Caco-2 (cell line): ENCODE measurements around the gene FAM234A. TPM values are rescaled to one million over a fixed set of nuclear protein-coding genes. Genes with fewer than 3 reads are reported as not detected.

ENCODE experiments used
- BruUV-seq: library from RNA; stranded (reverse); fragments of 400-500 nt; replicated peaks from 2 replicates; lab custom pipeline; 2021; lab: Mats Ljungman, UMichigan
- CTCF ChIA-PET: fragments of 300-600 bp; sonication (Branson Sonifier 250); formaldehyde crosslinking; loops from one replicate; lab custom pipeline; 2022; ENCODE audit warnings: antibody characterized with exemption; lab: Charles Lee
- POLR2A ChIA-PET: fragments of 300-600 bp; sonication (Branson Sonifier 250); formaldehyde crosslinking; loops from one replicate; lab custom pipeline; 2022; ENCODE audit warnings: antibody characterized with exemption; lab: Charles Lee
- DNase-seq, 2 experiments: peaks; one replicate each; pipeline versions ENCODE4 v3.0.0 to v3.0.0-alpha.2; 2020 to 2022
- H3K27me3 ChIP-seq: replicated peaks from 2 replicates; pipeline ENCODE4 v1.6.0; 2011; ENCODE audit warnings: low read length; ENCODE audit not compliant: control insufficient read depth, insufficient read depth
- H3K36me3 ChIP-seq: 2 replicates; pipeline ENCODE4 v1.5.1; 2011; ENCODE audit warnings: low read length; ENCODE audit not compliant: control insufficient read depth, insufficient read depth
- H3K4me1 ChIP-seq: fragments of 250-450 bp; sonication (Bioruptor Pico); 2 replicates; pipeline ENCODE4 v1.5.1; 2020; ENCODE audit warnings: mild to moderate bottlenecking
- H3K4me3 ChIP-seq: 2 replicates; pipeline ENCODE4 v1.5.1; 2011; ENCODE audit warnings: low read depth, mild to moderate bottlenecking, control low read depth, low read length
- H3K9me3 ChIP-seq: fragments of 250-450 bp; sonication (Bioruptor Pico); 2 replicates; pipeline ENCODE4 v1.5.1; 2020; ENCODE audit warnings: mild to moderate bottlenecking, moderate library complexity
- H3K27ac Mint-ChIP-seq: one replicate; pipeline ENCODE4 v1.8.0; 2022; ENCODE audit warnings: mixed read lengths; ENCODE audit not compliant: unreplicated experiment
- H3K27me3 Mint-ChIP-seq: one replicate; pipeline ENCODE4 v1.8.0; 2022; ENCODE audit warnings: mixed read lengths; ENCODE audit not compliant: insufficient read depth, unreplicated experiment
- H3K36me3 Mint-ChIP-seq: one replicate; pipeline ENCODE4 v1.8.0; 2022; ENCODE audit warnings: mild to moderate bottlenecking, mixed read lengths; ENCODE audit not compliant: insufficient read depth, unreplicated experiment
- H3K4me1 Mint-ChIP-seq: one replicate; pipeline ENCODE4 v1.8.0; 2022; ENCODE audit warnings: low read depth, mixed read lengths; ENCODE audit not compliant: unreplicated experiment
- H3K4me3 Mint-ChIP-seq: one replicate; pipeline ENCODE4 v1.8.0; 2022; ENCODE audit warnings: mild to moderate bottlenecking, moderate library complexity, mixed read lengths; ENCODE audit not compliant: unreplicated experiment
- H3K9me3 Mint-ChIP-seq: one replicate; pipeline ENCODE4 v1.8.0; 2022; ENCODE audit warnings: mixed read lengths; ENCODE audit not compliant: unreplicated experiment
- CTCF ChIP-seq, 2 experiments: fragments of 200-600 bp in 1 of 2; IDR thresholded peaks; 1 replicate in 1 of 2; 2 replicates in 1 of 2; pipeline versions ENCODE4 v1.5.1 to v1.8.0; 2011 to 2022; ENCODE audit warnings: antibody characterized with exemption in 1 of 2, control low read depth in 1 of 2, inconsistent platforms in 1 of 2, low read depth in 1 of 2, low read length in 1 of 2, mild to moderate bottlenecking in 1 of 2, moderate library complexity in 1 of 2; ENCODE audit not compliant: insufficient read depth in 1 of 2, severe bottlenecking in 1 of 2, unreplicated experiment in 1 of 2
- intact Hi-C: fragments of 100-400 bp; cut with micrococcal nuclease; formaldehyde crosslinking; loops from one replicate; pipeline ENCODE4 v1.10.0; 2022; ENCODE audit not compliant: unreplicated experiment
- total RNA-seq: library from RNA; stranded (reverse); gene quantifications from 2 replicates; pipeline ENCODE4 v1.2.3, GENCODE V29; 2022

The FAM234A gene
- total RNA-seq, 1 experiment from 2014 or later: 77.7 TPM

GRCh38 chr16:185691-186090, 48.9 kb upstream of the FAM234A start:
- no peak for TF ChIP-seq CTCF (IDR thresholded peaks at IDR 0.05; ENCODE audit: insufficient read depth in 1 of 2, low read depth in 1 of 2, low read length in 1 of 2, severe bottlenecking in 1 of 2, unreplicated experiment in 1 of 2)
- Mint-ChIP-seq H3K27ac (no peak overlapping the region), H3K4me3 (no peak overlapping the region), H3K27me3 (no peaks in the 10 kb centered on the region), H3K4me1 (no peaks in the 10 kb centered on the region), H3K36me3 (peaks cover 79% of the 10 kb centered on the region), H3K9me3 (no peaks in the 10 kb centered on the region)
- intact Hi-C loops: no loop called here
- Histone ChIP-seq H3K4me3 (no peak overlapping the region), H3K4me1 (no peaks in the 10 kb centered on the region; the same call in 1 of the 2 replicates), H3K9me3 (no peaks in the 10 kb centered on the region), H3K27me3 (no peaks in the 10 kb centered on the region), H3K36me3 (peaks cover 5% of the 10 kb centered on the region; the same call in 1 of the 2 replicates)
- DNase-seq: no peak
- CTCF ChIA-PET: no interaction called here
- no TSS peak for BruUV-seq
- POLR2A ChIA-PET: no interaction called here

- H3K4me1 Mint-ChIP-seq: no peaks in the 10 kb centered on the region
- POLR2A ChIA-PET: no interaction called here
- peaks cover 5% of the 10 kb centered on the region; the same call in 1 of the 2 replicates for H3K36me3 ChIP-seq
Measured at GRCh38 chr16:187330-187729, 47.3 kb upstream of the FAM234A start.

GRCh38 chr16:188674-189073, 45.9 kb upstream of the FAM234A start:
- H3K4me1 ChIP-seq: no peaks in the 10 kb centered on the region
- no TSS peak for BruUV-seq
- no peaks in the 10 kb centered on the region for H3K27me3 ChIP-seq
- Mint-ChIP-seq H3K36me3 (peaks cover 91% of the 10 kb centered on the region), H3K4me3 (no peak overlapping the region), H3K27me3 (no peaks in the 10 kb centered on the region), H3K9me3 (no peaks in the 10 kb centered on the region), H3K4me1 (no peaks in the 10 kb centered on the region), H3K27ac (no peak overlapping the region)
- H3K4me3 ChIP-seq: no peak overlapping the region
- TF ChIP-seq CTCF (IDR thresholded peaks at IDR 0.05; ENCODE audit: insufficient read depth in 1 of 2, low read depth in 1 of 2, low read length in 1 of 2, severe bottlenecking in 1 of 2, unreplicated experiment in 1 of 2): peak in 1 of 2 experiments; percentile 9
- intact Hi-C loops: no loop called here
- H3K36me3 ChIP-seq: peaks cover 7% of the 10 kb centered on the region
- ChIA-PET POLR2A (no interaction called here), CTCF (interaction anchor here (1.0 kb wide), 1 partner anchor 8 kb away, joined by 3 read pairs; the partner anchor contains the start of gene HBQ1)
- no peaks in the 10 kb centered on the region for H3K9me3 ChIP-seq
- DNase-seq: no peak

More at GRCh38 chr16:187330-187729, 47.3 kb upstream of the FAM234A start:
- Histone ChIP-seq H3K9me3 (no peaks in the 10 kb centered on the region), H3K4me1 (no peaks in the 10 kb centered on the region), H3K4me3 (no peak overlapping the region), H3K27me3 (no peaks in the 10 kb centered on the region)
- H3K36me3 Mint-ChIP-seq: peaks cover 81% of the 10 kb centered on the region
- H3K27ac Mint-ChIP-seq: no peak overlapping the region
- intact Hi-C loops: no loop called here
- no TSS peak for BruUV-seq
- CTCF ChIA-PET: no interaction called here
- TF ChIP-seq CTCF (IDR thresholded peaks at IDR 0.05; ENCODE audit: insufficient read depth in 1 of 2, low read depth in 1 of 2, low read length in 1 of 2, severe bottlenecking in 1 of 2, unreplicated experiment in 1 of 2): no peak
- DNase-seq: no peak
- no peak overlapping the region for H3K4me3 Mint-ChIP-seq
- H3K9me3 Mint-ChIP-seq: no peaks in the 10 kb centered on the region
- no peaks in the 10 kb centered on the region for H3K27me3 Mint-ChIP-seq
